NCI-H510A (cell line): ENCODE measurements around the gene MRTFB.
"Not testable (repeated sequence)": the region's sequence is repeated elsewhere in the genome, so short reads cannot be mapped to it uniquely, and the experiment has no call there.

ENCODE experiments used
- DNase-seq: peaks from one replicate; lab custom pipeline; 2025; lab: John Stamatoyannopoulos, UW

Gene MRTFB

DNA sequence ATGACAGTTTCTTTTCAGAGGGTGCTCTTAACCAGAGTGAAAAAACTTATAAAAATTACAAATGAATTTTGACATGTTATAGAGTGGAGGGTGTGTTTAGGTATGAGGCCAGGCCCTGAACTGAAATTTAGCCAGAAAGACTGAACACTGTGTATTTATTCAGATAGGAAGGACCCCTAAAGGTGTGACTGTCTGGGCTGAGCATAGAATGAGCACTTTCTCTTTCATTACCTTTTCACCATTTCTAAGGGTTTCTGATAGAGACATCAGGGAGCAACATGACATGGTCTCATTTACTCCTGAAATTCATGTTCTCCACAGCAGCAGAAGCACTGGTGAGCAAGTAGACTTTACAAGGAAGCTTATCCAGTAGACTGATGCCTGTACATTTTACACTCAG lies 32.9 kb downstream of the MRTFB start:
- DNase-seq = no peak

GRCh38 chr16:14105760-14106375 lies 34.7 kb downstream of the MRTFB start:
- no peak for DNase-seq

- no peak for DNase-seq
These were observed 35.3 kb downstream of the MRTFB start for GRCh38 chr16:14106457-14106856.

DNA sequence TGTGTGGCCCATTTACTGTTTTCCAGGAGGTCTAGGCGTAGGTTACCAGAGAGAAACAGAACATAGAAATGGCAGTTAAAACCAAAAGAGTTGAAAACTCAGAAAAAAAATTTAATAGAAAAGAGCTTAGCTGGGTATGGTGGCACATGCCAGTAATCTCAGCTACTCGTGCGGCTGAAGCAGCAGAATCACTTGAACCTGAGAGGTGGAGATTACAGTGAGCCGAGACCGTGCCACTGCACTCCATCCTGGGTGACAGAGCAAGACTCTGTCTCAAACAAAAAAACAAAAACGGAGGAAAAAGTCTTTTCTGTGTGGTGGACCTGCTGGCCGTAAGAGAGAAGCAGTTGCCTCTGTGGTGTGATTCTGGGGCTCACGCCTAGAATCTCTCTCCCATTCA lies 35.8 kb downstream of the MRTFB start:
- DNase-seq = no peak

GRCh38 chr16:14109077-14109775 lies 38.1 kb downstream of the MRTFB start:
- DNase-seq = no peak

- DNase-seq = no peak
These were observed 38.9 kb downstream of the MRTFB start for GRCh38 chr16:14109782-14110727.

DNA sequence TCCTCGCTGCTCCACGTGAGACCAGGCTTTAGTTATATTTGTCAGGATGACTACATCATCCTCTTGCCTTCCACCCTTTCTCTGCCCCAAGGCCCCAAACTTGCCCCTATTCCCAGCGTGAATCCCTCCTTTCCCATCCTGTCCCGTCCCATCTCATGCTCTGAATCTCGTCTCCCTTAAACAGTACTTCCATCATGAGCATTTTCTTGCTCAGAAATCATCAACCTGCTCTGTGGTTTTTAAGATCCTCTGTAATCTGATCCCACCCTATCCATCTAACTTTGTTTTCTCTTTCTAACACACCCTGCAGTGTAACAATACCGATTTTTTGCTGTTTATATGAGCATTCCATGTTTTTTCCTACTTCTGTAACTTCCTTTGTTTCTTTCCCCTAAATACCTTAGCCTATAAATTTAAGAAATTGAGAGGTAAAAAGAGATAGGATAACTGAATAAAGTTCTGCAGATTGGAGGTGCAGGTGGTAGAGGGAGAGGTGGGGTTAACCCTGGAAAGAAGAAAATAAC lies 39.7 kb downstream of the MRTFB start:
- no peak for DNase-seq

DNA sequence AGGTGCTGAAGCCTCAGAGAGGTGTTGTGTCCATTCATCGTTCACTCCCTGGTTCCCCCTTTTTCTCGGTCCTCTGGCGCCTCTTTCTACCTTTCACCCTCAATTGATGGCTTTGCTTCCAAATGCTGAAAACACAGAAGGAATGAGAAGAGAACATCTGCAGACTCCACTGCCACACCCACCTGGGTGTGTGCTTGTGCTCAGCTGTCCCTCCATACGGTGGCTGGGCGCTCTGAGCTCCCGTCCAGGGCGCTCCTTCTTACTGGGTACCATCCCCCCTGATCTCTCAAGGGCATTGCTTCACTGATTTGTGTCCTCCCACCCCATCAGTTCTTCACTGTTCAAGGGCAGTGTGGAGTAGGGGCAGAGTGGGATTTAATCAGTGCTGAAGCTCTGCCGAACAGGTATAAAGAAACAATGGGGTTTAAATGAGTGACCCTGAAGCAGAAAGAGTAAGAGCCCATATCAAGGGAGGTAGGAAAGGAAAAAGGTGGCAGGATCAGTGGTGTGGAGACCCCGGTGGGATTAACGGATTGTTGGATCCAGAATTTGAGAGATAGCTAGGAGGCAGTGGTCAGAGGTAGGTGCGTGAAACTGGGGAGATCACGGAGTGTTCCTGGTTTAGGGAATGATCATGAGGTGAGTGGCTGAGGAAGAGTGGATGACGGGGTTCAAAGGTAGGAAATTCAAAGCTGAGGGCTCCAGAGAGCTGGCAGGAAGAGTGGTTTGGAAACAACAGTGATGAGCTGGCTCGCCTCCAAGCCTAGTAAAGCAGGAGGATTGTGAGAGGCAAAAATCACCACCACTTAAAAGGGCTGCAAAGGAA lies 40.8 kb downstream of the MRTFB start:
- DNase-seq = no peak

DNA sequence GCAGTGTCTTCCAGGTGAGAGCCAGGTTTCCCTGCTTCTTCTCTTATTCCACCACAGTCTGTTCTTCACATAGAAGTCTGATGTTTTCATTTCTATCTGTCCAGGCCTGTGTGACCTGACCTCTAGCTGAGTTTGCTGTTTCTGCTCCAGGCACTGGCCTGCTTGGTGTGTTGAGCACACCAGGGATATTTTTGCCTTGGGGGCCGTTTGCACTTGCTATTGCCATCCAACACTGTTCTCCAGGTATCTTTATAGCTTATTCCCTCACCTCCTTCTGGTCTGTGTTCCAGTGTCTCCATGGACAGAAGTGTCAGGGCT lies 41.4 kb downstream of the MRTFB start:
- no peak for DNase-seq

DNA sequence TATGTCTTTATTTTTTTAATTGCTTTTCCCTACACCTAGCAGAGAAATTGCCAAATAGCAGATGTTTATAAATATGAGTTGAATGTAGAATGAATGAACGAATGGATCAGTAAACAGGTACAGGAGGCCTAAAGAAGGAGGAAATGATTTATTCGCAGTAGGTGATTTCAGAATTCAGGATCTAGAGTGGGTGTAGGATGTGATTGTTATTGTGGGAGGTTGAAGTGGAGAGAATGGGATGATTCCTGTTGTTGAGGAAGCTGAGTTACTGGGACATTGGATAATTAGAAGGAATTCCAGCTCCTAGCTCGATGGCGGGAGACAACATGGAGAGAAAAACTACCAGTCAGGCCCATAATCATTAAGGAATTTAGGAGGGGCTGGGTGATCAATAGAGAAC lies 42.2 kb downstream of the MRTFB start:
- DNase-seq = no peak

DNA sequence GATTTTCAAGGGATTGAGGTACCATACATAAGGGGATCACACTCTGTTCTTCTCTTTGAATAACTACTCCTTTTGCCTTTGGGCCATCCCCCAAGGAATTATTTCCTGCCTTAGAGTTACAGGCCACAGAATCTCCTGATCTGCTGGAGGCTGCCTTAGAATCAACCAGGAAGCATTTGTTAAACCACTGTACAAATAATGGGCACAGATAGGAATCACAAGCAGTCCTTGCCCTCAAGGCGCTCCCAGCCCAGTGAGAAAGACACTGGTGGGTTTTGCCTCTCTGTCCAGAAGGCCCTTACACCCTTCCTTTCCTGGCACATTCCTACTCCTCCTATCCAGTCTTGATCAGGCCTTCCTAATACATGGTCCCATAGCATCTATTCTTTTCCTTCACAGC lies 45.9 kb downstream of the MRTFB start:
- no peak for DNase-seq

GRCh38 chr16:14119799-14120198 lies 48.7 kb downstream of the MRTFB start:
- no peak for DNase-seq

GRCh38 chr16:14120335-14120734 lies 49.2 kb downstream of the MRTFB start:
- no peak for DNase-seq

- no peak for DNase-seq
These were observed 50.0 kb downstream of the MRTFB start for GRCh38 chr16:14121142-14121541.

GRCh38 chr16:14121872-14122271 lies 50.8 kb downstream of the MRTFB start:
- no peak for DNase-seq

DNA sequence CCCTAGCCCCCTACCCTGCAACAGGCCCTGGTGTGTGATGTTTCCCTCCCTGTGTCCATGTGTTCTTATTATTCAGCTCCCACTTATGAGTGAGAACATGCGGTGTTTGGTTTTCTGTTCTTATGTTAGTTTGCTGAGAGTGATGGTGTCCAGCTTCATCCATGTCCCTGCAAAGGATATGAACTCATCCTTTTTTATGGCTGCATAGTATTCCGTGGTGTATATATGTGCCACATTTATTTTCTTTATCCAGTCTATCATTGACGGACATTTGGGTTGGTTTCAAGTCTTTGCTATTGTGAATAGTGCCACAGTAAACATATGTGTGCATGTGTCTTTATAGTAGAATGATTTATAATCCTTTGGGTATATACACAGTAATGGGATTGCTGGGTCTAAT lies 51.3 kb downstream of the MRTFB start:
- not testable (repeated sequence) for DNase-seq

DNA sequence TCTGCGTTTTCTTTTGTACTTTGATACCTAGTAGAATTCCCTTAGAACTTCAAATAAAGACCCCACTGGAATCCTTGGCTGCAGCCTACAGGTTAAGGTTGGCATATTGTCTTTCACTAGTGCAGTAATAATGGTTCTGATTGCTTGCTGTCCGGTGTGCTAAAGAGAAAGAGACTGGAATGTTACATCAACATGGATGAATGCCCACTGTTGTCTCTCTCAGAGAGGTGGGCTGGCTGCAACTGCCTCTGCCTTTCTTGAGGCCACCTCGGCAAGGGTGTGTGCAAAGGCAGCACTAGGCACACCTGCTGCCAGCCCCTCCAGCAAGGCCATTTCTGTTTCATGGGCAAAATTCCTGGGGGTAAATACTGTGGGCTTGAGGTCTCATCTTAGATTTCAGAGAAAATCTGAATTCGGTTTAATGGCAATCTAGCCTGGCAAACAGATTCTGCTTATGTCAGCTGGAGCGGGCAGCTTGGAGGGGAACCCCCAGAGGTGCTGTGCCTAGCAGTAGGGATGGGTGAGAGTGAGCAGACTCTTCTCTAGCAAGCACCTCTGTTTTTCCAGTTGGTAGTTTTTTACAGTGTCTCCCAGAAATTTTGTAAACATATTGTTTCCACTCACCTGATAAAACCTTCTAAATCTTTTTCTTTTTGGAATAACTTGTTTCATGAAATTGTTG lies 54.0 kb downstream of the MRTFB start:
- no peak for DNase-seq

GRCh38 chr16:14125708-14126107 lies 54.6 kb downstream of the MRTFB start:
- no peak for DNase-seq

DNA sequence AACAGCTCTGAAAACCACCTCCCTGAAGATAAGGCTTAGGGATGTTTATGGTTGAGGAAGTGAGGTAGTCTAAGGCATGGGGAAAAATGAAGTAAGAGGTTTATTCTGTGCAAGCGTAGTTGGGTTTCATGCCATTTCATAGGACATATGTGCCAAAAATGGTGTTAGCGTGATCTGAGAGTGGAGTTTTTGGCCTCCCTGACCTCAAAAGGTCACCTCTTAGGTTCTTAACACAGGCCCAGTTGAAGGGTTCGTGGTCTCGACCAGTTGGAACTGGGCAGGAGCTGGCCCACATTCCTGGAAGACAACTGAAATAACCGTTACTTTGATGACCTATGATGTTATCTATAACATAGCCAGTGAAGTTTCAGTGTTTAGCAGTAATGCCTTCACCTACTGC lies 57.0 kb downstream of the MRTFB start:
- no peak for DNase-seq

DNA sequence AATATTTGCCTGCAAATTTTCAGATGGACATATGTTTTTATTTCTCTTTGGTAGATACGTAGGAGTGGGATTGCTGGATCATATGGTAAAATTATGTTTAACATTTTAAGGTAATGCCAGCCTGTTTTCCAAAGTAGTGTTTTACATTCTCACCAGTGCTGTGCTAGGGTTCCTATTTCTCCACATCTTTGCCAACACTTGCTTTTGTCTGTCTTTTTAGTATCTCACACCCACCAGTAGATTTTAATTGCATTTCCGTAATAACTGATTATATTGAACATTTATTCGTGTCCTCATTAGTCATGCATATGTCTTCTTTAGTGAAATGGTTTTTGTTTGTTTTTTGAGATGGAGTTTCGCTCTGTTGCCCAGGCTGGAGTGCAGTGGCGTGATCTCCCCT lies 58.4 kb downstream of the MRTFB start:
- DNase-seq = no peak
